Right ventricle myocardium inferior (tissue), 1 donor: ENCODE results near the gene RGS19. TPM values are rescaled to one million over a fixed set of nuclear protein-coding genes. Genes with fewer than 3 reads are reported as not detected.

Source experiments
- ATAC-seq: fragments of 200-7000 bp; cut with Tn5 transposase; one replicate; pipeline ENCODE4 v1.9.1; 2020; ENCODE audit warnings: mild to moderate bottlenecking, moderate library complexity
- DNase-seq: peaks from one replicate; pipeline ENCODE4 v3.0.0; 2021; ENCODE audit errors: missing footprints
- intact Hi-C: fragments of 100-400 bp; cut with DNase I; formaldehyde crosslinking; loops from one replicate; pipeline ENCODE4 v1.11.0; 2022
- total RNA-seq: library from RNA; stranded (reverse); fragmentation: NEBNext Ultra II Directional; extraction: Animal tissue kit (Norgen Biotek cat#: 25700); gene quantifications from one replicate; pipeline ENCODE4 v1.2.1, GENCODE V29; 2021
- donor health status: DM: no; HTN: yes; CAD: no; lungs with severe emphysema.

RGS19 gene
- total RNA-seq, 1 donor from 2014 or later = 6.6 TPM

- intact Hi-C loops = no loop called here
- DNase-seq (no peak), ATAC-seq (no peak)
Measured at GRCh38 chr20:64110411-64111068, 31.2 kb upstream of the RGS19 start.

DNA sequence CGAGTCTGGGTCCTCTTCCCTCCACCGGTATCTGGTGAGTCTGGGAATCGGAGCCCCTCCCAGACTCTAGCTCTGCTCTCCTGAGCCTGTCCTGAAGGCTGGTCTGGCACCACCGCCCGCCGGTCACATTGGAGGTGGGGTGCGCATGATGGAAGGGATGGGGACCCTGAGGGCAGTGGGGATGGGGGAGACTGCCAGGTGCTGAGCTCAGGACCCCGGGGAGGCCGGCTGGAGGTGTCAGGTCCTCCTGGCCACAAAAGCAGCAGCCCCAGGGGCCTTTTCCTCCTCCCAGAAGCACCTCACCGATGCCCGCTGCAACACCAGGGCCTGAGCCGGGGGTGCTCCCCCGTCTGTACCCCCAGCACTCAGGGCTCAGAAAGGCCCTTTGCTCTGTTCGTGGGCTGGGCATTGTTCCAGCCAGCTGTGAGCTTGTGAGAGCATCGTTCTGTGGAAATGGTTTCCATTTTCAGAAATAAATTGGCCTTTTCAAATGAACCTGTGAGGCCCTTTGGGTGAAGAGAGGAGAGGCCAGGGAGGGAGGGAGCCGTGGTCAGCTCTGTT lies 30.6 kb upstream of the RGS19 start:
- intact Hi-C loops = no loop called here
- ATAC-seq (no peak), DNase-seq (no peak)

DNA sequence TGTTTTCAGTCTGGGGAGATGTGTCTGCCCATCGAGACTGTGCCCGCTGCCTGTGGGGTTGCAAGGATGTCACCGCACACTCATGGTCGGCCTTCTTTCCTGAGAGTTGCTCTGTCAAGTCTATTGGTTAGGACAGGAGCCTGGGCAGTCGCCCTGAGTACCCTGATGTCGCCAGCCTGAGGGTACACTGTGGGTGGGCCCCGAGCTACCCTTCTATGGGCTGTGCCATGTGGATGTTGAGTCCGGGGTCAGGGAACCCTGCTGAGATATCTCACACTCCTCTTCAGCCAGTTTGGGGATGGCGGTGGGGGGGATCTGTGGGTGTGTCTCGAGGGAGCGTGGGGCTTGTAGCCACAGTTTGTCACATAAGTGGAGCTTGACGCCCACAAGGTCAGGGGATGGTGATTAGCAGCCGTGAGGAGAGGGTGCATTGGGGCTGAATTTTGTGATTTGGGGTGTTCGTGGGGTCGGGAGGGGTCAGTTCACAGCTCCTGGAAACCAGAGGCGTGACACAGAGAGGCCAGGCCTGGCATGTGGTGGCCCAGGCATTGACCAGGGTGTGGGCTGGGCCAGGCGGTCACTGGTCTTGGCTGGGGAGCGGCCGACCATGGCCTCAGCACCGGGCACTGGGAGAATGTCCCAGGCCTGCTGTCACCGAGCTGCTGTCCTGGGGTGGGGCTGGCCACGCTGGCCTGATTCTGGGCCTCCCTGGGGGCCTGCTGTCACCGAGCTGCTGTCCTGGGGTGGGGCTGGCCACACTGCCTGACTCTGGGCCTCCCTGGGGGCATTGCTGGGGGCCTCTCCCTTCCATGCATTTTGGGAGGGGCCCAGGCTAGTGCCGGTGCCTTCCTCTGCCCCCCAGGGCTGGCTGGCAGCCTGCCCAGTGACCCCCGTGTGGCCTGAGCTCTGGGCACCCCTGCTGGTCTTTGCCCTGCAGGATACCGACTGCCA lies 29.7 kb upstream of the RGS19 start:
- DNase-seq (no peak), ATAC-seq (no peak)
- intact Hi-C loops = no loop called here

DNA sequence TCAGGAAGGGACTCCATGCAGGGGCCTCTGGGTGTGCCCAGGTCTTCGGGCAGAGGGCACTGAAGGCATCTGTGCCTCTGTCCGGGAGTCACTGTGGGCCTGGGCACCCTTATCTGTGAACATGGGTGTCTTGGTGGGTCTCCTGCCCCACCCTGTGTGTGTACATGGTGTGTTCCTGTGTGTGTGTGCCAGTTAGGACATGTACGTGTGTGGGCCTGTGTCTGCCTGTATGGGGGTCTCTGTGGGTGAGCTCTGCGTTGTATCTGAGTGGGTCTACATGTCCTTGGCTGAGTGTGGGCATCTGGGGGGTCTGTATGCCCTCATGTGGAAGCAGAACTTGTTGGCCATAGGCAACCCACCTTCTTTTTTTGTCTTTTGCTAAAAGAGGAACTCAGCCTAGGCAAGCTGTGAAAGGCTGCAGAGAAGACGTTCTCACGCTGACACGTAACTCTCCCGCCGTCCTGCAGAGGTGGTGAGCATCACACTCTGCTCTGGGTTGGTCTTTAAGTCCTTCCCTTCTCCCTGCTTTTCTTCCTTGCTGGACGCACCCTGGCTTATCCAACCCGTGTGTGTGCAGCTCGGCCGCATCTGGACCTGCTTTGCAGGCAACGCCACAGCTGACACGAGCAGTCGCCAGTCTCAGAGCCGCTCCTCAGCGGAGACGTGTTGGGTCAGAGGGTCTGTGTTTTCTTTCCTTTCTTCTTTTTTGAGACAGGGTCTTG lies 28.6 kb upstream of the RGS19 start:
- no peak for DNase-seq
- intact Hi-C loops = no loop called here
- ATAC-seq = no peak

- no peak for DNase-seq
Measured at GRCh38 chr20:64106981-64107735, 27.8 kb upstream of the RGS19 start, which contains the start of gene NPBWR2. Gene NPBWR2, minus strand, starts transcription at chr20:64107565. Its CDS starts 734 bp downstream, at chr20:64106831.

DNA sequence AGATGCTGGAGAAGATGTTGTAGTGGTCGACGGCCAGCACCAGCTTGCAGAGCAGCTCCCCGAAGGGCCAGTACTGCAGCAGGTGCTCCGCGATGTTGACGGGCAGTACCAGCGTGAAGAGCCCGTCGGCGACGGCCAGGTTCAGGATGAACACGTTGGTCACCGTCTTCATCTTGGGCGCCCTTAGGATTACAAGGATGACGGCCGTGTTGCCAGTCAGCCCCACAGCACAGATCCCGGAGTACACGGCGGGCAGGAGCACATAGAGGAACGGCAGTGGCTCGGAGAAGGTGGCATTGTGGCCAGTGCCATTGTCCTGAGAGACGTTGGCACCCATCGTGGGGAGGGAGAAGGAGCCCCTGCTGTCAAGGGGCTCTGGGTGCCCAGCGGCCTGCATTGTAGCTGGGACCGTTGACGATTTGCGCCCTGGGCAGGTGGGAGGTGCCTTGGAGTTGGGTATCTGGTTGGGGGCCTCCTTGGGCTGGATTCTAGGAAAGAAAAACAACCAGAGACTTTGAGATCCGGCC lies 27.2 kb upstream of the RGS19 start:
- intact Hi-C loops = no loop called here
- ATAC-seq = no peak
- DNase-seq = no peak

More at GRCh38 chr20:64106981-64107735, 27.8 kb upstream of the RGS19 start, which contains the start of gene NPBWR2:
- intact Hi-C loops = no loop called here
- ATAC-seq = no peak

DNA sequence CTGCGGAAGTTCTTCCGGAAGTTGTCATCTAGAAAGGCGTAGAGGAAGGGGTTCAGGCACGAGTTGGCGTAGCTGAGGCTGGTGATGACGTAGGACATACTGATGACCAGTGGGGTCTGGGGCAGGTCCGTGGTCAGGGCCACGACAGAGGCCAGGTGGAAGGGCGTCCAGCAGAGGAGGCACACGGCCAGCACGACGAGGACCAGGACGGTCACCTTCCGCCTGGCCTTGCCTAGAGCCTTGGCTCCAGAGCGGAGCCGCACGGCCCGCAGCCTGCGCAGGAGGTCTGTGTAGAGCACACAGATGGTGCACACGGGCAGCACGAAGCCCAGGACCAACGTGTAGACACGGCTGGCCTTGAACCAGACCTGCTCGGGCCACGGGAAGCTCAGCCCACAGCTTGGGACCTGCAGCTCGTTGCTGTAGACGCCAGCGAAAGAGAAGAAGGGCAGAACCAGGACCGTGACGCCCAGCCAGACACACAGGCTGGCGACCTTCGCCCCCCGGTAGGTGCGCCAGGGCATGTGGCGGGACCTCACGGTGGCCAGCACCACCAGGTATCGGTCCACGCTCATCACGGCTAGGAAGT lies 26.6 kb upstream of the RGS19 start:
- no peak for ATAC-seq
- intact Hi-C loops = no loop called here
- DNase-seq = peak; percentile 65

DNA sequence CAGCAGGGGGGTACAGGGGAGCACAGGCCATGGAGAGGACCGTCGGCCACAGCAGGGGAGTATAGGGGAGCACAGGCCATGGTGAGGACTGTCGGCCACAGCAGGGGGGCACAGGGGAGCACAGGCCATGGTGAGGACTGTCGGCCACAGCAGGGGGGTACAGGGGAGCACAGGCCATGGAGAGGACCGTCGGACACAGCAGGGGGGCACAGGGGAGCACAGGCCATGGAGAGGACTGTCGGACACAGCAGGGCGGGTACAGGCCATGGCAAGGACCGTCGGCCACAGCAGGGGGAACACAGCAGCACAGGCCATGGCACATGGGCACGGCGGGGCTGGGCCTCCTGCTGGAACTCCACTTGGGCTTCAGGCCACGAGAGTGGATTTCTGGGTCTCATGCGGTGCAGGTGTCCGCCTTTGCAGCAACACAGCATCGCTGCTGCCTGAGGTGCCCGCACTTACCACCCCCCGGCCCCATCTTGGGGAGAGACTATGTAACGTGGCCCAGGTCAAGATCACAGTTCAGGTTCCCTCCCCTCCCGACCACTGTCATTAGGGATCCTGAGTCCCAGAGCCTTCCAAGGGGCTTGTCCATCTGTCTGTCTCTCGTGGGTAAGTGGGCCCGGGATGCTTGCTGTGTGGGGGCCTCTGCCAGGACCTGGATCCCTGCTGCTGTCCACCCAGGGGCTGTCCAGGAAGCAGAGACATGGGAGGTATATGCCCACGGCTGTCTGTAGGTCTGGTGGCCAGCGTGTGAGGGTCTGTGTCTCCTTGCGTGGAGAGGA lies 25.5 kb upstream of the RGS19 start:
- intact Hi-C loops = no loop called here
- DNase-seq (peak; percentile 51), ATAC-seq (no peak)

GRCh38 chr20:64103871-64104666 lies 24.8 kb upstream of the RGS19 start:
- no peak for ATAC-seq
- intact Hi-C loops = no loop called here
- no peak for DNase-seq

DNA sequence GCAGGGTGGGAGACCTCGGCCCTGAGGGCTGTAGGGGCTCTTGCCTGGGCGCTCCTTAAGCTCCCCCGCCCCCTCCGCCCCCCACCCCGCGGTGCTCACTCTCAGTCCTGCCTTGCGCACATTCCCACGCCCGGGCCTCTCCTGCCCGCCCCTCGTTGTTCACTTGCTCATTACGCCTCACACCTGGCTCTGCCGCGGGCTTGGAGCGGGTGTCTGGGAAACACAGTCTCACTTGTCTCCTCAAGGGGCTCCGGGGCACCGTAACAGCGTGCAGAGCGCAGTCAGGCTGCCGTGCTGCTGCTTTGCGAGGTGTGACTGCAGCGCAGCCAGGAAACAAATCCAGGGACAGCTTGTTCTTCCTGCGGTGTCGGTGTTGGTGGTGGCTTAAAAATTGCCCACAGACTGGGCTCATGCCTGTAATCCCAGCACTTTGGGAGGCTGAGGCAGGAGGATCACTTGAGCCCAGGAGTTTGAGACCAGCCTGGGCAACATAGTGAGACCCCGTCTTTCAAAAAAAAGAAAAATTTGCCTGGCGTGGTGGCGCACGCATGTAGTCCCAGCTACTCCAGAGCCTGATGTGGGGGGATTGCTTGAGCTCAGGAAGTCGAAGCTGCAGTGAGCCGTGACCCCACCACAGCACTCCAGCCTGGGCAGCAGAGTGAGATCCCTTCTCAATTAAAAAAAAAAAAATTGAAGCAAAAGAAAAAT lies 23.5 kb upstream of the RGS19 start:
- DNase-seq (no peak), ATAC-seq (peak; percentile 40)
- intact Hi-C loops = no loop called here

DNA sequence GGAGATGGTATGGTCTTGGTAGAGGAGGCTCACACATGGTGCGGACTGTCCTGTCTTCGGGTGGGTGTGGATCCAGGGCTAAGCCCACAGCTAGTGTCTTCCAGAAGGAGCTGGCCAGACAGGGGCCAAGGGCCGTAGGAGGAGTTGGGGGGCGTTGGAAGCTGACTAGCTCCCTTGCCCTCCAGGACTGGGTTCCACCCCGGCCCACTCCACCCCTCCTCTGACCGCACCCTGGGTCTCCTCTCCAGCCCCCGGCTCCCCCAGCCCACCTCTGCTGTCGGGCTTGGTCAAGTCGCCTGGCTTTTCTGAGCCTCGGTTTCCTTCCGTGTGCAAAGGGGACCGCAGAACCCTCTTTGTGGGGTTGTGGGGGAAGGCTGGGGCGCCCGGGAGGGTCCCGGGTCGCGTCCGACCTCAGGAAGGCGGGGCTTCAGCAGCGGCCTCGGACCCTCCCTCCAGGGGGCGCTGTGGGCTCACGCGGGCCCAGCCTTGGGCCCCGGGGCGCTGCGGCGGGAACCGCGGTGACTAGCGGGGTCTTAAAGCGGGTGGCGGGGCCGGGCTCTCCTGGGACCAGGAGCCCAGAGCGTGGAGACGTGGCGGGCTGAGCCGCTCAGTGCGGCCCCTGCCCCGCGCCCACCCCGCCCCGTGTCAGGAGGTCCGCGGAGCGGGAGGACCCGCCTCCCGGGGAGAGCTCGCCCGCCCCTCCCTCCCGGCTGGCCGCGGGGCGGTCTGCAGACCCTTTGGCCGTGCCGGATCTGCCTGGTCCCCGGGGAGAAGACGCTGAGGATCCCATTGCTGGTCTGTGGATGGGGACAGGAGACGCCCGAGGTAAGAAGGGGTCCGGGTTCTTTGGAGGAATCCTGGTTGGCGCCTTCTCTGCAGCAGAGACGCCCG lies 22.7 kb upstream of the RGS19 start:
- peak; percentile 66 for DNase-seq
- peak; percentile 67 for ATAC-seq
- intact Hi-C loops = no loop called here

GRCh38 chr20:64100946-64101688 lies 21.8 kb upstream of the RGS19 start:
- DNase-seq (peak; percentile 45), ATAC-seq (no peak)
- intact Hi-C loops = no loop called here

GRCh38 chr20:64100566-64100888 lies 21.2 kb upstream of the RGS19 start:
- intact Hi-C loops = no loop called here
- no peak for DNase-seq
- no peak for ATAC-seq

DNA sequence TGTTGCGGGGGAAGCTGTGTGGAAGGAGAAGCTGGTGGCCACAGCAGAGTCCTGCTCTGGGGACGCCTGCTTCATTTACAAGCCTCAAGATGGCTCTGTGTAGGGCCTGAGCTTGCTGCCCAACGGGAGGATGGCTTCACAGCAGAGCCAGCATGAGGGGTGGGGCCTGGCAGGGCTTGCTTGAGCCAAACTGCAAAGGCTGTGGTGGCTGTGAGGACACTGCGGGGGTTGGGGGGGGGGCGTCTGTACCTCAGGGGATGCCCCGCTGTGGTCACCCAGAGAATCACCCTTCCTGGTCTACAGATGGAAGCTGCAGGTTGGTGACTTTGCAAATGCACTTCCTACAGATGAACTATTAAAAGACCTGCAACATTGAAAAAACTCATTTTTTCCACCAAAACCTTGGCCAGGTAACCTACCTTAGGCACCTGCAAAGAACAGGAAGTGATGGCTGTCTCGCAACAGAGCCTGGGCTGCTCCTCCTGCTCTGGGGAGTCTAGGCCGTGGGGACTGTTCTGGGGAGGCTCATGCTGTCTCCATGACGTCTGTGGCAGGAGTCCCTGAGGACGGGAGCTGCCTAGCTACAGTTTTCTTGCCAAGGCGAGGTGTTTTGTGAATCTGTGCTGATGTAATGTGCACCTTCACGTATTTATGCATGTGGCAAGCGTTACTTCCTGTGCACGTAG lies 20.7 kb upstream of the RGS19 start:
- intact Hi-C loops = no loop called here
- ATAC-seq = no peak
- DNase-seq = no peak
